BE2C (cell line): ENCODE results near the gene NLGN2.
A peak's percentile ranks its signal among the peaks of the same experiment; 100 is the strongest.

ENCODE experiments used
- DNase-seq: peaks from one replicate; pipeline ENCODE4 v3.0.0-alpha.2; 2020
- H3K27me3 ChIP-seq: fragments of 250-450 bp; sonication (Bioruptor Pico); 2 replicates; pipeline ENCODE4 v1.5.1; 2020; ENCODE audit warnings: mild to moderate bottlenecking
- H3K36me3 ChIP-seq: fragments of 250-450 bp; sonication (Bioruptor Pico); 2 replicates; pipeline ENCODE4 v1.5.1; 2020; ENCODE audit warnings: mild to moderate bottlenecking
- H3K4me1 ChIP-seq: fragments of 250-450 bp; sonication (Bioruptor Pico); 2 replicates; pipeline ENCODE4 v1.5.1; 2020
- H3K4me3 ChIP-seq: 2 replicates; pipeline ENCODE4 v1.5.1; 2011; ENCODE audit warnings: low read depth, low read length
- H3K9me3 ChIP-seq: fragments of 250-450 bp; sonication (Bioruptor Pico); 2 replicates; pipeline ENCODE4 v1.5.1; 2020
- TF ChIP-seq, protein P1 (sequence below): IDR thresholded peaks from 2 replicates; pipeline ENCODE4 v1.5.1; 2012; ENCODE audit warnings: mild to moderate bottlenecking, low read depth, low read length

NLGN2 gene

DNA sequence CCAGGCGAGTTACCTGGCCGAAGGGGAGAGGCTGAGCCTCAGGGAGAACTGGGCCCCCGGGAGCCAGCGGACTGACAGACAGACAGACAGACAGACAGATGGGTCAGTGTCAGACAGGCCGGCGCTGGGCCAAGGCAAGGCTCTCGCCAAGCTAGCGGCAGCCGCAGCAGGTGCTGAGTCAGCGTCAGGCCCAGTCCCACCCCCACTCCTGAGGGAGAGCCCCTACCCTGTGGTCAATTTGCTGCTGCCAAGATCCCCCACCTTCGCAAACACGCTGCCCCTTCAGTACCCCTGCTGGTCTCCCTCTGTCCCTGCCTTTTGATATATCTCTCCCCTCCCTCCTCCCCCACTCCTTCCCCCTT is 33.2 kb downstream of the NLGN2 start:
- Histone ChIP-seq H3K4me1 (no peaks in the 10 kb centered on the region), H3K9me3 (no peaks in the 10 kb centered on the region), H3K27me3 (peaks cover 9% of the 10 kb centered on the region), H3K36me3 (no peaks in the 10 kb centered on the region), H3K4me3 (peak overlapping the region; percentile 67)
- TF ChIP-seq, protein P1, sequence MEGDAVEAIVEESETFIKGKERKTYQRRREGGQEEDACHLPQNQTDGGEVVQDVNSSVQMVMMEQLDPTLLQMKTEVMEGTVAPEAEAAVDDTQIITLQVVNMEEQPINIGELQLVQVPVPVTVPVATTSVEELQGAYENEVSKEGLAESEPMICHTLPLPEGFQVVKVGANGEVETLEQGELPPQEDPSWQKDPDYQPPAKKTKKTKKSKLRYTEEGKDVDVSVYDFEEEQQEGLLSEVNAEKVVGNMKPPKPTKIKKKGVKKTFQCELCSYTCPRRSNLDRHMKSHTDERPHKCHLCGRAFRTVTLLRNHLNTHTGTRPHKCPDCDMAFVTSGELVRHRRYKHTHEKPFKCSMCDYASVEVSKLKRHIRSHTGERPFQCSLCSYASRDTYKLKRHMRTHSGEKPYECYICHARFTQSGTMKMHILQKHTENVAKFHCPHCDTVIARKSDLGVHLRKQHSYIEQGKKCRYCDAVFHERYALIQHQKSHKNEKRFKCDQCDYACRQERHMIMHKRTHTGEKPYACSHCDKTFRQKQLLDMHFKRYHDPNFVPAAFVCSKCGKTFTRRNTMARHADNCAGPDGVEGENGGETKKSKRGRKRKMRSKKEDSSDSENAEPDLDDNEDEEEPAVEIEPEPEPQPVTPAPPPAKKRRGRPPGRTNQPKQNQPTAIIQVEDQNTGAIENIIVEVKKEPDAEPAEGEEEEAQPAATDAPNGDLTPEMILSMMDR, result no peak
- peak; percentile 56 for DNase-seq

DNA sequence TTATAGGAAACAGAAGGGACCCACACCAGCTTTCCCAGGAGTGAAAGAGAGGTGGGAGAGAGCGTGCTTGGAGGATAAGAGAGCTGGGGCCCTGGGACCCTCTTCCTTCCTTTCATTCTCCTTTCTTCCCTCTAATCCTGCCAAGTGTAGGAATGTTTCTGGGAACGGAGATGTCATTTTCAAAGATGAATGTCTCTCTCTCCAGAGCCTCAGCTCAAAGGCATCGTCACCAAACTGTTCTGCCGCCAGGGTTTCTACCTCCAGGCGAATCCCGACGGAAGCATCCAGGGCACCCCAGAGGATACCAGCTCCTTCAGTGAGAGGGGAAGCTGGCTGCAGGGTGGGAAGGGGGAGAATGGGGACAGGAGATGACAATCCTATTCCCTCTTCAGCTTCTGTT is 33.6 kb downstream of the NLGN2 start:
- H3K4me1 ChIP-seq, result no peaks in the 10 kb centered on the region
- H3K36me3 ChIP-seq, result no peaks in the 10 kb centered on the region
- H3K9me3 ChIP-seq, result no peaks in the 10 kb centered on the region
- TF ChIP-seq, protein P1, result no peak
- no peak for DNase-seq
- peaks cover 9% of the 10 kb centered on the region for H3K27me3 ChIP-seq
- H3K4me3 ChIP-seq, result peak overlapping the region; percentile 67

DNA sequence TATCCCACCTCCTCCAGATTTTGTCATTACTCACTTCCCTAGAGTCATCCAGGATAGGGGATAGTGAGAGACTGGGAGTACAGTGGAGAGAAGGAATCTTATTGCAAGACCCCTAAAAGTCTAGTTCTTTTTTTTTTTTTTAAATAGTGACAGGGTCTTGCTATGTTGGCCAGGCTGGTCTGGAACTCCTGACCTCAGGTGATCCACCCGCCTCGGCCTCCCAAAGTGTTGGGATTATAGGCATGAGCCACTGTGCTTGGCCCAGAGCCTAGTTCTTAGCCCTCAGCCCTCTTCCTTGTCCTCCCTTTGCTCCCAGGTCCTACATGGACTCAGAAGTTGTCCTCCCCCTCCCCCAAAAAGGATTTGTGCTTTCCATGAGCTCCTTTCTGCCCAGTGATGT is 34.5 kb downstream of the NLGN2 start:
- TF ChIP-seq, protein P1, result no peak
- no peak overlapping the region for H3K4me3 ChIP-seq
- DNase-seq, result no peak
- H3K36me3 ChIP-seq, result no peaks in the 10 kb centered on the region
- H3K9me3 ChIP-seq, result no peaks in the 10 kb centered on the region
- H3K27me3 ChIP-seq, result peaks cover 13% of the 10 kb centered on the region
- H3K4me1 ChIP-seq, result no peaks in the 10 kb centered on the region

DNA sequence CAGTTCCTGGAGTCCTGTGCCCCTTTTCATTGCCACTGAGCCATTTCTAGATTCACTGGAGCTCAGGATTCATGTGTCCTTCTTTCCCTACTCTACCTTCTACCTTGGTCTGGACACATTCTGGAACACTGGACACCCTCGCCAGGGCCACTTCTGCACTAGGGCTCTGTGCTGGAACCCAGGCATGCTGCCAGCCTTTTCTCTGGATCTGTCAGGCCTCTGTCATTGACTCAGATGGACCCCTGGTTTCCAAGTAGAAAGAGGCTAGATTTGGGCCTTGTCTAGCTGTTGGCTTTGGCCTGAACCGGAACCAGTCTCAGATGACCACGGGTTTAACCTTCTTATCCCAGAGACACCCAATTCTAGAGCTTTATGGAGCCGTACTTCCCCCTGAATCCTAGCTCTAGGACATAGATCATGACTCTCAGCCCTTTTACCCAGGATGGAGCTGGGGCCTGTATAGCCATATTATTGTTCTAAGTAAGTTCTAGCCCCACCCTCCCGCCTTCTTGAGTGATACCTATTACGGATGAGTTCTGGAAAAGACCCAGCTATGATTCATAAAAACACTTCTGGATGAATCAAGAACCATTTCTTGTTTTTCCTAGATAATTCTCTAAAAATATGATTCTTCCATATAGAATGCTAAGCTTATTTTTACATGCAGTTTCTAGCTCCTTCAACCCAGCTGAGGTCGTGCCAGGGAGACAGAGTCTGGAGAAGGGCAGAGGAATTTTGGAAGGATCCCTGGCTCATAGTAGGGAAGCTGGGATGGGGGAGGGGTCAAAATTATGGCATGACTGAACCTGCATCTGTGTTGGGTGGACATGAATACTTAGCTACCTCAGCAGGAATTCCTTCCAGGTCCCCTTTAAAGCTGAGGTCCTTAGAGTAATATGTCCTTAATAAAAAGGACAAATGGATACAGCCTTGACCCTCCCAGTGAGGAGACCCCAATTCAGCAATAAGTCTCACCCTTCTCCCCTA is 36.1 kb downstream of the NLGN2 start:
- no peaks in the 10 kb centered on the region for H3K4me1 ChIP-seq
- peaks cover 6% of the 10 kb centered on the region for H3K27me3 ChIP-seq
- no peaks in the 10 kb centered on the region for H3K9me3 ChIP-seq
- no peaks in the 10 kb centered on the region for H3K36me3 ChIP-seq
- no peak for DNase-seq
- TF ChIP-seq, protein P1, result no peak
- no peak overlapping the region for H3K4me3 ChIP-seq

DNA sequence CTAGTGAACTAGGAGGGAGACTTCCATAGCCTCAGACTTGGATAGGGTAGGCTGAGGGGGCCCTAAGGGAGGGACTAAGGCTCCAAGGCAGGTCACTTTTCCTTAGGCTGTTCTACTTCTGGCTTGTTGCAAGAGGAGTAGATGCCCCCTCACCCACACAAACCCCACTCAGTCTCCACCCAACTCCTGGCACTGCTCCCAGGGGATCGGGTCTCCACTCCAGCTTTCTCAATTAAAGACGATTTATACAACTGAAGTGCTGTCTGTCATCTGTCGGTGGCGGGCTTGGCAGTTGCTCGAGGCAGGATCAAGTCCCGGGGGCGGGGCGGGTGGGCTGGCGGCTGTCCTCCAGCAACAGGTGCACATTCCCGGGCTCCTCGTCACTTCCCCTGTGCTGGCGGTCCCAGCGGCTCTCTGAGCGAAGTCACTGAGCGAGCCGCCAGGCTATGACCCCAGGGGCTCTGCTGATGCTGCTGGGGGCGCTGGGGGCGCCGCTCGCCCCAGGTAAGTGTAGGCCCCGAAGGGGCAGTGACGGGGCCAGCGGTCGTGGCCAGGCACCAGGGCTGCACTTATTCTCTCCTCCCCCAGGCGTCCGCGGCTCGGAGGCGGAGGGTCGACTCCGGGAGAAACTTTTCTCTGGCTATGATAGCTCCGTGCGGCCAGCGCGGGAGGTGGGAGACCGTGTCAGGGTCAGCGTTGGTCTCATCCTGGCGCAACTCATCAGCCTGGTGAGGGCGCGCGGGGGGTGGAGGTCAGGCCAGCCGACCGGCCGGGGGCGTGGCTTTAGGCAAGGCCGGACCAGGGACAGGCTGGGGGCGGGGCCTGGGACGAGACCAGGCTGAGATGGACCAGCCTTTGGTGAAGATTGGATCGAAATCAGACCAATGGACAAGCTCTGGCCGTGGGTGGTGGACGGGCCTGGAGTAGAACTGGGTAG is 37.3 kb downstream of the NLGN2 start, which contains the start of gene CHRNB1:
CHRNB1 (plus strand) TSS at position 380 of the 937 bp plus-strand sequence; CDS start at position 447, 67 bp downstream.
- peaks cover 3% of the 10 kb centered on the region; the same call in 1 of the 2 replicates for H3K27me3 ChIP-seq
- H3K36me3 ChIP-seq, result no peaks in the 10 kb centered on the region
- peak within 1 kb of the TSS; percentile 42 for H3K4me3 ChIP-seq
- H3K4me1 ChIP-seq, result no peaks in the 10 kb centered on the region
- DNase-seq, result peak; percentile 35
- H3K9me3 ChIP-seq, result no peaks in the 10 kb centered on the region
- TF ChIP-seq, protein P1, result no peak
